Brain microvascular endothelial cell (primary cell): ENCODE measurements around the gene PRMT3.

Source experiments
- DNase-seq: peaks from one replicate; pipeline ENCODE4 v3.0.0-alpha.2; 2020
- H3K27ac ChIP-seq: fragments of 250-450 bp; sonication (Bioruptor Pico); 2 replicates; pipeline ENCODE4 v1.5.1; 2020; ENCODE audit warnings: mild to moderate bottlenecking, moderate library complexity
- H3K27me3 ChIP-seq: fragments of 250-450 bp; sonication (Bioruptor Pico); replicated peaks from 2 replicates; pipeline ENCODE4 v1.5.1; 2020; ENCODE audit warnings: mild to moderate bottlenecking
- H3K36me3 ChIP-seq: fragments of 250-450 bp; sonication (Bioruptor Pico); replicated peaks from 2 replicates; pipeline ENCODE4 v1.5.1; 2020; ENCODE audit warnings: mild to moderate bottlenecking
- H3K4me3 ChIP-seq: 2 replicates; pipeline ENCODE4 v1.5.1; 2011; ENCODE audit warnings: low read depth, mild to moderate bottlenecking, control low read depth, low read length, moderate library complexity
- in situ Hi-C: cut with HindIII; loops from 2 replicates; pipeline ENCODE4 v1.10.0; 2017; ENCODE audit warnings: low sequenced_read_pairs, low pct_ligation_motif_present
- TF ChIP-seq, protein P1 (sequence below): IDR thresholded peaks from 2 replicates; pipeline ENCODE4 v1.5.1; 2011; ENCODE audit warnings: low read depth, mild to moderate bottlenecking, moderate library complexity, low read length, control low read depth, inconsistent platforms; ENCODE audit errors: missing control alignments

PRMT3 gene

DNA sequence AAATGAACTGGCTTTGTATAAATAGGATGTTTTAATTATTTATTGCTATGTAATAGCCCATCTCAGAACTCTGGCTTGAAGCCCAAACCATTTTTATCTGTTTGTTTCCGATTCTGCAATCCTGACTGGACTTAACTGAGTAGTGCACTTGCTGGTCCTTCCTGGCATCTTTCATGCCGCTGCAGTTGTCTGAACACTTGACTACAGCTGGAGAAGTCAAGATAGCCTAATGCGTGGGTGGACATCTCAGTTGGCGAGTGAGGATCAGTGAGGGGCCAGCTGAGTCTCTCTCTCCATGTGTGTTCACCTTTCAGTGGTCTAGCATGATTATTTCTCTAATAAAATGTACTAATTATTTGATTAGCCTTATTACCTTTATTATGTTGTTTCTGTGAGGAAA lies 105.8 kb downstream of the PRMT3 start:
- no peak overlapping the region for H3K27ac ChIP-seq
- TF ChIP-seq, protein P1, sequence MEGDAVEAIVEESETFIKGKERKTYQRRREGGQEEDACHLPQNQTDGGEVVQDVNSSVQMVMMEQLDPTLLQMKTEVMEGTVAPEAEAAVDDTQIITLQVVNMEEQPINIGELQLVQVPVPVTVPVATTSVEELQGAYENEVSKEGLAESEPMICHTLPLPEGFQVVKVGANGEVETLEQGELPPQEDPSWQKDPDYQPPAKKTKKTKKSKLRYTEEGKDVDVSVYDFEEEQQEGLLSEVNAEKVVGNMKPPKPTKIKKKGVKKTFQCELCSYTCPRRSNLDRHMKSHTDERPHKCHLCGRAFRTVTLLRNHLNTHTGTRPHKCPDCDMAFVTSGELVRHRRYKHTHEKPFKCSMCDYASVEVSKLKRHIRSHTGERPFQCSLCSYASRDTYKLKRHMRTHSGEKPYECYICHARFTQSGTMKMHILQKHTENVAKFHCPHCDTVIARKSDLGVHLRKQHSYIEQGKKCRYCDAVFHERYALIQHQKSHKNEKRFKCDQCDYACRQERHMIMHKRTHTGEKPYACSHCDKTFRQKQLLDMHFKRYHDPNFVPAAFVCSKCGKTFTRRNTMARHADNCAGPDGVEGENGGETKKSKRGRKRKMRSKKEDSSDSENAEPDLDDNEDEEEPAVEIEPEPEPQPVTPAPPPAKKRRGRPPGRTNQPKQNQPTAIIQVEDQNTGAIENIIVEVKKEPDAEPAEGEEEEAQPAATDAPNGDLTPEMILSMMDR = no peak
- H3K4me3 ChIP-seq = no peak overlapping the region
- H3K36me3 ChIP-seq = no peaks in the 10 kb centered on the region
- no peaks in the 10 kb centered on the region for H3K27me3 ChIP-seq
- no peak for DNase-seq
- in situ Hi-C loops = no loop called here

DNA sequence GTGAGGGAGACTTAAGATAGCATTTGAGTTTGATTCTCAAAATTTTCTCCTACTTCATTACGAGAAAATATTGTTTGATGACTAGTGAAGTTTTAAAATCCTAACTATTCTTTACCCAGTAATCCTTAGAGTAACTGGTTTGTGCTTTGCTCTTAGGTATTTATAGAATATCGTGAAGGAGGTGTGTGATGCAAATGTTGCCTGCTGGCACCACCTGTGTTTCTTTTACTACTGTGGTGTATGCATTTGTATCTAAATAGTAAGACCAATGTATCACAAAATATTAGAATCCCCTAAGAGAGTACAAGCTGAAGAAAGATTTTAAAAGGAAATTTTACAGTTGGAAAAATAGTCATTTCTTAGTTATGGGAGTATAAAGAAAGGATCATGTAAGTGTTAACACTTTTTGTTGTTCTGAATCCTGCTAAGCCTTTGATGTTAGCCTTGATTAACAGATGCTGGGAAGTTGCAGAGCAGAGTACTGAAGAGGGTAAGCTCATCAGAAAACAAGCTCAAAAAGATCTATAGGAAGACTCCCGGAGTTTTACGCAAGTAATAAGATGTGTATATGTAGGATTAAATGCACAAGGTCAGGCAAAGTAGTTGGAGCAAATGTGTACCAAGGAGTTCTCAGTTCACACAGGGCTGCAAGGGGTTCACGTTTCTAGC lies 109.7 kb downstream of the PRMT3 start:
- Histone ChIP-seq H3K27ac (no peak overlapping the region), H3K36me3 (no peaks in the 10 kb centered on the region), H3K27me3 (no peaks in the 10 kb centered on the region), H3K4me3 (no peak overlapping the region)
- TF ChIP-seq, protein P1 = no peak
- DNase-seq = no peak
- in situ Hi-C loops = no loop called here

- Histone ChIP-seq H3K36me3 (no peaks in the 10 kb centered on the region), H3K27me3 (no peaks in the 10 kb centered on the region), H3K4me3 (no peak overlapping the region), H3K27ac (no peak overlapping the region)
- no peak for DNase-seq
- TF ChIP-seq, protein P1 = no peak
- in situ Hi-C loops = no loop called here
Observed at GRCh38 chr11:20501252-20501651, 113.7 kb downstream of the PRMT3 start.

GRCh38 chr11:20501971-20502370 lies 114.5 kb downstream of the PRMT3 start:
- Histone ChIP-seq H3K4me3 (no peak overlapping the region), H3K27ac (no peak overlapping the region), H3K36me3 (no peaks in the 10 kb centered on the region), H3K27me3 (no peaks in the 10 kb centered on the region)
- no peak for DNase-seq
- TF ChIP-seq, protein P1 = no peak
- in situ Hi-C loops = no loop called here

- DNase-seq = no peak
- Histone ChIP-seq H3K27ac (no peak overlapping the region), H3K4me3 (no peak overlapping the region), H3K27me3 (no peaks in the 10 kb centered on the region), H3K36me3 (no peaks in the 10 kb centered on the region)
- in situ Hi-C loops = no loop called here
- TF ChIP-seq, protein P1 = no peak
Observed at GRCh38 chr11:20511982-20512381, 124.5 kb downstream of the PRMT3 start.

- no peak for DNase-seq
- Histone ChIP-seq H3K4me3 (no peak overlapping the region), H3K27ac (no peak overlapping the region), H3K36me3 (no peaks in the 10 kb centered on the region), H3K27me3 (no peaks in the 10 kb centered on the region)
- TF ChIP-seq, protein P1 = no peak
- in situ Hi-C loops = no loop called here
Observed at GRCh38 chr11:20512869-20513268, 125.4 kb downstream of the PRMT3 start.
